Globus pallidus (tissue), 1 donor: Measurements from ENCODE around the gene SP3.
A peak's percentile ranks its signal among the peaks of the same experiment; 100 is the strongest.

ENCODE experiments used
- DNase-seq: peaks from one replicate; pipeline ENCODE4 v3.0.0-alpha.2; 2015; ENCODE audit warnings: low spot score

The SP3 gene

GRCh38 chr2:173996766-173997165 is 31.6 kb upstream of the SP3 start:
- no peak for DNase-seq

- DNase-seq, result no peak
Measured at GRCh38 chr2:173993459-173993858, 28.3 kb upstream of the SP3 start.

- no peak for DNase-seq
Measured at GRCh38 chr2:173991856-173992588, 26.8 kb upstream of the SP3 start.

- no peak for DNase-seq
Measured at GRCh38 chr2:173990970-173991819, 26.0 kb upstream of the SP3 start.

- DNase-seq, result no peak
Measured at GRCh38 chr2:173990245-173990644, 25.1 kb upstream of the SP3 start.

GRCh38 chr2:173989884-173990215 is 24.7 kb upstream of the SP3 start:
- no peak for DNase-seq

GRCh38 chr2:173989160-173989883 is 24.1 kb upstream of the SP3 start:
- no peak for DNase-seq

GRCh38 chr2:173986805-173987204 is 21.6 kb upstream of the SP3 start:
- DNase-seq, result no peak

- DNase-seq, result no peak
Measured at GRCh38 chr2:173985605-173985992, 20.4 kb upstream of the SP3 start.

GRCh38 chr2:173984866-173985604 is 19.9 kb upstream of the SP3 start:
- no peak for DNase-seq

GRCh38 chr2:173983391-173983871 is 18.3 kb upstream of the SP3 start:
- DNase-seq, result peak; percentile 38

- DNase-seq, result peak; percentile 29
Measured at GRCh38 chr2:173982918-173983317, 17.7 kb upstream of the SP3 start.

- DNase-seq, result no peak
Measured at GRCh38 chr2:173982182-173982714, 17.1 kb upstream of the SP3 start.

- no peak for DNase-seq
Measured at GRCh38 chr2:173981520-173981919, 16.3 kb upstream of the SP3 start.

- DNase-seq, result no peak
Measured at GRCh38 chr2:173979751-173980351, 14.7 kb upstream of the SP3 start.

- DNase-seq, result no peak
Measured at GRCh38 chr2:173978447-173978846, 13.3 kb upstream of the SP3 start.

GRCh38 chr2:173972636-173973035 is 7.5 kb upstream of the SP3 start:
- DNase-seq, result no peak

- no peak for DNase-seq
Measured at GRCh38 chr2:173972165-173972564, 7.0 kb upstream of the SP3 start.

- no peak for DNase-seq
Measured at GRCh38 chr2:173970516-173970924, 5.3 kb upstream of the SP3 start.

GRCh38 chr2:173969886-173970285 is 4.7 kb upstream of the SP3 start:
- no peak for DNase-seq

- no peak for DNase-seq
Measured at GRCh38 chr2:173968551-173968950, 3.4 kb upstream of the SP3 start.
